OCI-LY1 (cell line): ENCODE data around the gene RALGDS.

Experiments
- EZH2 ChIP-seq: fragments of 200-600 bp; sonication (generic), shearing (Covaris generic); IDR thresholded peaks from 2 replicates; pipeline ENCODE4 v1.8.0; 2017; ENCODE audit warnings: borderline replicate concordance, mixed run types, mild to moderate bottlenecking, antibody characterized with exemption, low read length, moderate library complexity, mixed read lengths
- TF ChIP-seq, protein P1 (sequence below): fragments of 200-600 bp; sonication (generic), shearing (Covaris generic); IDR thresholded peaks from 2 replicates; pipeline ENCODE4 v1.5.1; 2017; ENCODE audit warnings: mild to moderate bottlenecking, antibody characterized with exemption, low read length, moderate library complexity, mixed read lengths

DNA sequence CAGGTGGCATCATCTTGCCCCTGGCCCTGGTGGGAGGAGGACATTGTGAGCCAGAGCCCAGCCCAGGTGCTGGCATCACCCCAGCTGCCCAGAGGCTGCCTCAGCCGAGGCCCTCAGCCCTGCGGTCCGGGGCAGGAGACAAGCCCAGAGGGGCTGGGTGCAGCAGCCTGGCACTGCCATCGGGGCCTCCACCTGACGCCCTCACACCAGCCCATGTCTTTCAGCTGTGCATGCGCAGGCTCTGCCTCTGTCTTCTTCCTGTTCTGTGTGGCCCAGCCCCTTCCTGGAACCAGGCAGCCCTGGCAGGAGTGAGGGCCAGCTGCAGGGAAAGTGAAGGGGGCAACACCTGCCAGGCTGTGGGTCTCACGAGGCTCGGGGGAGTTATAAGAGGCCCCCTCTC, 64.0 kb downstream of the RALGDS start:
- TF ChIP-seq, protein P1, sequence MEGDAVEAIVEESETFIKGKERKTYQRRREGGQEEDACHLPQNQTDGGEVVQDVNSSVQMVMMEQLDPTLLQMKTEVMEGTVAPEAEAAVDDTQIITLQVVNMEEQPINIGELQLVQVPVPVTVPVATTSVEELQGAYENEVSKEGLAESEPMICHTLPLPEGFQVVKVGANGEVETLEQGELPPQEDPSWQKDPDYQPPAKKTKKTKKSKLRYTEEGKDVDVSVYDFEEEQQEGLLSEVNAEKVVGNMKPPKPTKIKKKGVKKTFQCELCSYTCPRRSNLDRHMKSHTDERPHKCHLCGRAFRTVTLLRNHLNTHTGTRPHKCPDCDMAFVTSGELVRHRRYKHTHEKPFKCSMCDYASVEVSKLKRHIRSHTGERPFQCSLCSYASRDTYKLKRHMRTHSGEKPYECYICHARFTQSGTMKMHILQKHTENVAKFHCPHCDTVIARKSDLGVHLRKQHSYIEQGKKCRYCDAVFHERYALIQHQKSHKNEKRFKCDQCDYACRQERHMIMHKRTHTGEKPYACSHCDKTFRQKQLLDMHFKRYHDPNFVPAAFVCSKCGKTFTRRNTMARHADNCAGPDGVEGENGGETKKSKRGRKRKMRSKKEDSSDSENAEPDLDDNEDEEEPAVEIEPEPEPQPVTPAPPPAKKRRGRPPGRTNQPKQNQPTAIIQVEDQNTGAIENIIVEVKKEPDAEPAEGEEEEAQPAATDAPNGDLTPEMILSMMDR, result no peak
- no peak for TF ChIP-seq EZH2
